HG03108 (cell line): Measurements from ENCODE around the gene DNAI7.

Source experiments
- ATAC-seq: cut with Tn5 transposase; IDR thresholded peaks from one replicate; pipeline ENCODE4 v1.9.1; 2021; ENCODE audit warnings: moderate library complexity; ENCODE audit not compliant: unreplicated experiment

Gene DNAI7, protein sequence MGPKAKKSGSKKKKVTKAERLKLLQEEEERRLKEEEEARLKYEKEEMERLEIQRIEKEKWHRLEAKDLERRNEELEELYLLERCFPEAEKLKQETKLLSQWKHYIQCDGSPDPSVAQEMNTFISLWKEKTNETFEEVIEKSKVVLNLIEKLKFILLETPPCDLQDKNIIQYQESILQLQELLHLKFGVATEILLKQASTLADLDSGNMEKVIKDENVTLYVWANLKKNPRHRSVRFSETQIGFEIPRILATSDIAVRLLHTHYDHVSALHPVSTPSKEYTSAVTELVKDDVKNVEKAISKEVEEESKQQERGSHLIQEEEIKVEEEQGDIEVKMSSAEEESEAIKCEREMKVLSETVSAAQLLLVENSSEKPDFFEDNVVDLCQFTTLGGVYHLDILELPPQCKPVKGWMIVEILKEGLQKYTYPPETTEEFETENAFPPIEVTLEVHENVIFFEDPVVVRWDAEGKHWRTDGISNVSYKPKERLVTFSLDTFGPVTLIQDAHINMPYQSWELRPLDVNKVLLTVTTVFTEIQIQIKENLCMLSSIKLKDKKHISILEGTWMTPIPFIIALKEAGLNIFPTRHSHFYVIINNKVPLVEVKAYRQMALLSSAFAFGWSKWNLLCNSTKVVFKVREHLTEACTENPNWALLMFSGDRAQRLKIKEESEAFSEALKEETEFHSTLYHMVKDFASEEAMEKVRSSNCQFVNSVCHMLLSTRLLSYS

DNA sequence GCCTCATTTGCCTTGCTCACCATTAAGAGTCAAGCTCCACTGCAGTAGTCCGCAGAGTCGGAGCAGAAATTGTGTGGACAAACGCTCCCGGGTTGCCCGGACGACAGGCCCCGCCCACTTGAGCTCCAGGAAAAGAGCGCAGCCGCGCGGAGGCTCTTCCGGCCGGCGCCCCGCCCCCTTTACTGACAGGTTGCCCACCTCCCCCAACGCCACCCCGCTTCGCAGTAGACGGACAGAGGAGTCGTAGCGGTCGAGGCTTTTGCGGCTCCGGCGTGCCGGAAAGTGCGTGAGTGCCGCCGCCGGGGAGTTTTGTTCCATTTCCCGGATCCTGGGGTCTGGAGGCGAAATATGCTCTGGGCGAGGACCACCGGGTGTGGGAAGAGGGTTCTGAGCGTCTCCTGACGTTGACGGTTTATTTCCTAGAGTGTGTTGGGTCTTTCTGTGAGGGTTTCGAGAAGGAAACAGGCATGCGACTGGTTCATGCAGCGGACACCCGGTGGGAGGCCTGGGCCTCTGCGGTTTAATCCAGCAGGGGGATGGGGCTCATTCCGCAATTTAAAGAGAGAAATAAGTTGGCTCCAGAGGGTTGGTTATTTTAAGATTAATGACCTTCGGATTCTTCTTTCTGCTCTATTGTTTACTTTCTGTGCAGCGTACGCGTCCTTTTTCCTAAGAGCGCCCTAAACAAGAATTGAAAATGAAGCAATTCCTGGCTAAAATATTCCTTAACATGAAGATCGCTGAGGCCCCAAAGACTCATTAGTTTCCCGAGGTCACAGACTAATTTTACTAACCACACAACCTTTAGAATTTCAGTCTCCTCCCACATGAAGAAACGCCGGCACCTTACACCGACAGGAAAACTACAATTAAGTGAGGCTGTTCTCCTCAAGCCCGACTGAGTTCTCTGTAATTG lies at the start of gene DNAI7, which contains the start of gene ETFRF1:
Gene DNAI7, minus strand, starts transcription at position 105 of the 916 bp plus-strand sequence. Its CDS starts 82 bp downstream, at position 23.
Gene ETFRF1, plus strand, starts transcription at position 182 of the 916 bp plus-strand sequence. CDS start 8,720 bp downstream, outside the sequence.
- ATAC-seq: peak; percentile 96

- no peak for ATAC-seq
Measured at GRCh38 chr12:25243680-25243990, 48.7 kb upstream of the DNAI7 start.

GRCh38 chr12:25242981-25243679 lies 48.2 kb upstream of the DNAI7 start:
- ATAC-seq: no peak

GRCh38 chr12:25241167-25242020 lies 46.4 kb upstream of the DNAI7 start:
- ATAC-seq: peak; percentile 68

DNA sequence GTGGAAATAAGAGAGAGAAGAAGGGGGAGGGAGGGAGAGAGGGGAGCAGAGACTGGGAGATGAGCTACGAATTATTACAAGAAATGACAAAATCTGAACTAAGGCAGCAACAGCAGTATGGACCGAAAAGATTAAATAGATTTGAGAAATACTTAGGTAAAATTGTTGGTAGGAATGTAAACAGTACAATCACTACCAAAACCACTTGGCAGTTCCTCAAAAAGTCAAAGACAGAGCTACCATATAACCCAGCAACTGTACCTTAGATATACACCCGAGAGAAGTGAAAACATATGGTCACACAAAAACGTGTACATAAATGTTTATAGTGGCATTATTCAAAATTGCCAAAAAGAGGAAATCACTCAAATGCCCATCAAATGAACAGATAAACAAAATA lies 41.7 kb upstream of the DNAI7 start:
- ATAC-seq: no peak

DNA sequence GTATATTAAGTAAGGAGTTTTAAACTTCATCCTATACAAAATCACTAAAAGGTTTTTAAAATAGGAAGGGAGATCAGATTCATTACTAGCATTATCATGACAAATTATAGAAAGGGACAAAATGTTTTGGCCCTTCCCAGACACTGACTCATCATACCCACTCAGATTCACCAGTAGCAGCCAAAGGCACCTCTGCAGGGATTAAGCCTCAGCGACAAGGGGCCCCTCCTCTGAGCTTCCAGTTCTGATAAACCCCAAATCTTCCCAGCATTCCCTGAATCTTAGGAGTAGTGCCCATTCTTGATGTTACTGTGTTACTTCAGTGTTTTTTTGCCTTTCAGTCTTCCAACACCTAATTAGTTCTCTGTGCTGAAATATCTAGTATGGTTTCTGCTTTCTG lies 41.2 kb upstream of the DNAI7 start:
- no peak for ATAC-seq

- no peak for ATAC-seq
Measured at GRCh38 chr12:25213338-25213737, 18.4 kb upstream of the DNAI7 start.

- ATAC-seq: no peak
Measured at GRCh38 chr12:25208554-25208953, 13.6 kb upstream of the DNAI7 start.

GRCh38 chr12:25207846-25208245 lies 12.9 kb upstream of the DNAI7 start:
- ATAC-seq: no peak

GRCh38 chr12:25207411-25207810 lies 12.5 kb upstream of the DNAI7 start:
- no peak for ATAC-seq

GRCh38 chr12:25202137-25202536 lies 7.2 kb upstream of the DNAI7 start:
- ATAC-seq: no peak

GRCh38 chr12:25200703-25201102 lies 5.7 kb upstream of the DNAI7 start:
- ATAC-seq: no peak

- no peak for ATAC-seq
Measured at GRCh38 chr12:25197608-25198007, 2.6 kb upstream of the DNAI7 start.

DNA sequence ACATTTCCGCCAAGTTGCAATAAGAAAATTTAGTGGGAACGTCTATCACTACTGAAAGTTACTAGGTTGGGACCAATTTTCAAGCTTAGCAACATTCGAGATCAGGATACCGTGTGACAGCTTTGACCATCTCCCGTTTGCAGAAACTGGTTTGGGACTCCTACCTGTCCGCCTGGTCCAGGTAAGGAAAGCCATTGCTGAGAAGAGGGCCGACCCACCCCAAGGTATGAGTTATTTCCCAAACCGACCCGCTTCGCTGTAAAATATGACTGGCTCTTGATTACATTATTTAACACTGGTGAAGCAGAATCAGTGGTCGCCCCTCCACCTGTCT lies 271 bp downstream of the DNAI7 start:
- no peak for ATAC-seq

GRCh38 chr12:25194214-25194613 lies 746 bp downstream of the DNAI7 start:
- ATAC-seq: no peak

- ATAC-seq: no peak
Measured at GRCh38 chr12:25190793-25191192, 4.2 kb downstream of the DNAI7 start.

- no peak for ATAC-seq
Measured at GRCh38 chr12:25189656-25190055, 5.3 kb downstream of the DNAI7 start.

- ATAC-seq: no peak
Measured at GRCh38 chr12:25187781-25188180, 7.2 kb downstream of the DNAI7 start.

DNA sequence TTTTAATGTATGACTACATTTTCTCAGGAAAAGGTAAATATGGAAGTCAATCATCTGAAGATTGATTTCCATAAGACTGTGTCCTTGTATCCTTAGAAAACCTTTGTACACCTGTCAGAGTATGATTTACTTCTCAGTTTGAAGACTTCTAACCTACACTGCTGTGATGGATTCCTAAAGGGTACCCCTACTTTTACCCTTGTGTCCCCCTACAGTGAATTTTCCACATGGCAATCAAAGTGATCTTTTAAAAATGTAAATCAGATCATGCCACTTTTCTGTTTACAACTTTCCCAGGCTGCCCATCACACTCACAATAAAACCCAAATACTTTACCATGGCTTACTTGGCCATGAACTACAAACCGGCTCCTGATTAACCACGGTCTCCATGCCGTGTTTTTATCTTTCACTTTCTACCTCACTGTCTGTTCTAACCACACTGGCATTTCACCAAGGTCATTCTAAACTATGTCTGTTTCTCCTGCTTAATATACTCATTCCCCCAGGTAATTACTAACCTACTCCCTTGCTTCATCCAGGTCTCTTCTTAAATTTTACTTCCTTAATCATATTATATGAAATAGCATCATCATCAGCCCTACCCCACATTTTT lies 8.1 kb downstream of the DNAI7 start:
- no peak for ATAC-seq
